Large intestine (tissue), 12 donors: ENCODE data around the gene ZNF559. TPM values are rescaled to one million over a fixed set of nuclear protein-coding genes. Genes with fewer than 3 reads are reported as not detected.
"Not testable (repeated sequence)": the region's sequence is repeated elsewhere in the genome, so short reads cannot be mapped to it uniquely, and the experiment has no call there.

Experiments
- DNase-seq, 2 donors: peaks; one replicate each; pipeline versions ENCODE4 v3.0.0 to v3.0.0-alpha.2; 2013
- H3K27ac ChIP-seq: one replicate; pipeline ENCODE4 v1.5.1; 2013; ENCODE audit warnings: low read length
- H3K27me3 ChIP-seq: 2 replicates; pipeline ENCODE4 v1.6.1; 2013; ENCODE audit warnings: low read length; ENCODE audit not compliant: control insufficient read depth, insufficient read depth
- H3K36me3 ChIP-seq: 2 replicates; pipeline ENCODE4 v1.6.1; 2013; ENCODE audit warnings: low read length; ENCODE audit not compliant: control insufficient read depth, insufficient read depth
- H3K4me1 ChIP-seq: one replicate; pipeline ENCODE4 v1.6.1; 2013; ENCODE audit warnings: low read length; ENCODE audit not compliant: control insufficient read depth, insufficient read depth
- H3K4me3 ChIP-seq: one replicate; pipeline ENCODE4 v1.5.1; 2013; ENCODE audit warnings: low read length
- H3K9me3 ChIP-seq: one replicate; pipeline ENCODE4 v1.6.1; 2013; ENCODE audit warnings: mild to moderate bottlenecking, low read depth, low read length, moderate library complexity; ENCODE audit not compliant: control insufficient read depth
- WGBS: methylation state at CpG from one replicate; pipeline ENCODE4 v1.1.5; 2013; ENCODE audit warnings: low lambda C conversion rate; ENCODE audit not compliant: insufficient coverage; 5-methylcytosine and 5-hydroxymethylcytosine counted together
- long read RNA-seq, 11 donors: transcript quantifications; one replicate each; lab custom pipeline, GENCODE V29; 2026
- polyA plus RNA-seq: library from polyadenylated mRNA; unstranded; fragments of 120-200 nt; gene quantifications from one replicate; pipeline ENCODE4 v1.2.1, GENCODE V29; 2013

ZNF559 gene
- 9.7 TPM for polyA plus RNA-seq
- long read RNA-seq, donor 1, partial matches to known transcripts = 0 of 4 reads
- long read RNA-seq, donor 1, other reads (novel, unspliced or antisense) = 0 of 4 reads
- long read RNA-seq, donor 2 = 0 reads
- long read RNA-seq, donor 3 = 0 reads
- long read RNA-seq, donor 4 = 0 reads
- long read RNA-seq, donor 5, partial matches to known transcripts = 0 of 1 reads
- long read RNA-seq, donor 5, other reads (novel, unspliced or antisense) = 0 of 1 reads
- long read RNA-seq, donor 6 = 0 reads
- long read RNA-seq, donor 7, partial matches to known transcripts = 0 of 2 reads
- long read RNA-seq, donor 7, other reads (novel, unspliced or antisense) = 0 of 2 reads
- long read RNA-seq, donor 8, partial matches to known transcripts = 0 of 1 reads
- long read RNA-seq, donor 8, other reads (novel, unspliced or antisense) = 0 of 1 reads
- long read RNA-seq, donor 9, partial matches to known transcripts = 0 of 1 reads
- long read RNA-seq, donor 9, other reads (novel, unspliced or antisense) = 0 of 1 reads
- long read RNA-seq, donor 10, partial matches to known transcripts = 0 of 4 reads
- long read RNA-seq, donor 10, other reads (novel, unspliced or antisense) = 0 of 4 reads
- long read RNA-seq, donor 11, partial matches to known transcripts = 8 of 9 reads
- long read RNA-seq, donor 11, other reads (novel, unspliced or antisense) = 0 of 9 reads

GRCh38 chr19:9323919-9324583, at the start of gene ZNF559:
Gene ZNF559, plus strand, starts transcription at chr19:9324179. Its CDS starts 14,371 bp downstream, at chr19:9338550.
- H3K27me3 ChIP-seq = no peaks in the 10 kb centered on the region
- H3K36me3 ChIP-seq = peaks cover 3% of the 10 kb centered on the region
- H3K4me1 ChIP-seq = no peaks in the 10 kb centered on the region
- DNase-seq = peak; percentile 93 to 95
- H3K27ac ChIP-seq = peak within 1 kb of the TSS; percentile 95
- peaks cover 24% of the 10 kb centered on the region for H3K9me3 ChIP-seq
- H3K4me3 ChIP-seq = peak within 1 kb of the TSS; percentile 88
- 0% methylated on average over 1 of the region's 48 CpGs for WGBS

GRCh38 chr19:9283485-9283884, 40.5 kb upstream of the ZNF559 start:
- H3K4me1 ChIP-seq, H3K27me3 ChIP-seq, H3K36me3 ChIP-seq, H3K9me3 ChIP-seq, DNase-seq, H3K4me3 ChIP-seq, H3K27ac ChIP-seq: not testable (repeated sequence)
- no CpG with 5 or more reads among the region's 38 CpGs for WGBS

DNA sequence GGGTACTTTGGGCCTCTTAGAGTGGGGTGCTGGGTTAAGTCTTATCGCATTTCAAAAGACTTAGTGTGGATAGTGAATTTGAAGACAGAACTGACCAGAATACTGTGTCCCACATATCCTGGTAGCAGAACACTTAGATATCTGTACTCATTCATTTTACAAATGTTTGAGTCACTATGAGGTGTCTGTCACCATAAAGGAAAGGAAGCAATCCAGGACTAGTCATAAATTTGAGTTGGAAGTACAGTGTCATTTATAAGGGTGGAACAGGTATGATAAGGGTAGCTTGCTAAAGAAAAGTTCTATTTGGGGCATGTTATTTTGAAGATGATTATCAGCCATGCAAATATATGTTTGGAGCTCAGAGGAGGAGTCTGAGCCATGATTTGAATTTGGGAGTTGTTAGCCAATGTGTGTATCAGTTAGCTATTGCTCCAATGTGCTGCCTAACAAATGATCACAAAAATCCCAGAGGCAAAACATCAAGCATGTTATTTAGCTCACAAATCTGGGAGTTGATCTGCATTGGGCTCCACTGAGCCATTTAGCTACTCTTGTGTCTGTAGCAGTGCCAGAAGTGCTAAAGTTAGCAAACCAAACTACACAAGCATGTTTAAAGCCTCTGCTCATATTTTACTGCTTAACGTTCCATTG, 34.6 kb upstream of the ZNF559 start:
- no peak overlapping the region for H3K4me3 ChIP-seq
- WGBS = no CpG with 5 or more reads among the region's 2 CpGs
- peaks cover 2% of the 10 kb centered on the region for H3K36me3 ChIP-seq
- H3K27ac ChIP-seq = no peak overlapping the region
- no peak for DNase-seq
- H3K9me3 ChIP-seq = peaks cover 15% of the 10 kb centered on the region
- no peaks in the 10 kb centered on the region for H3K4me1 ChIP-seq
- no peaks in the 10 kb centered on the region for H3K27me3 ChIP-seq

GRCh38 chr19:9295411-9295849, 28.5 kb upstream of the ZNF559 start:
- DNase-seq = no peak
- peaks cover 25% of the 10 kb centered on the region for H3K36me3 ChIP-seq
- no peak overlapping the region for H3K4me3 ChIP-seq
- no peak overlapping the region for H3K27ac ChIP-seq
- no peaks in the 10 kb centered on the region for H3K27me3 ChIP-seq
- no peaks in the 10 kb centered on the region for H3K4me1 ChIP-seq
- H3K9me3 ChIP-seq = peaks cover 28% of the 10 kb centered on the region
- no CpG with 5 or more reads among the region's 4 CpGs for WGBS

- Histone ChIP-seq H3K36me3 (peaks cover 33% of the 10 kb centered on the region), H3K27ac (no peak overlapping the region), H3K9me3 (peaks cover 28% of the 10 kb centered on the region), H3K27me3 (no peaks in the 10 kb centered on the region), H3K4me1 (no peaks in the 10 kb centered on the region), H3K4me3 (no peak overlapping the region)
- DNase-seq = no peak
- WGBS = no CpG with 5 or more reads among the region's 2 CpGs
Measured at GRCh38 chr19:9296336-9296735, 27.6 kb upstream of the ZNF559 start.

GRCh38 chr19:9306443-9306842, 17.5 kb upstream of the ZNF559 start:
- H3K4me3 ChIP-seq = no peak overlapping the region
- H3K36me3 ChIP-seq = peaks cover 21% of the 10 kb centered on the region
- H3K4me1 ChIP-seq = peaks cover 4% of the 10 kb centered on the region
- H3K27ac ChIP-seq = no peak overlapping the region
- no CpG with 5 or more reads among the region's 1 CpG for WGBS
- H3K27me3 ChIP-seq = no peaks in the 10 kb centered on the region
- peaks cover 2% of the 10 kb centered on the region for H3K9me3 ChIP-seq
- no peak for DNase-seq

- peaks cover 4% of the 10 kb centered on the region for H3K4me1 ChIP-seq
- peaks cover 2% of the 10 kb centered on the region for H3K9me3 ChIP-seq
- H3K36me3 ChIP-seq = peaks cover 7% of the 10 kb centered on the region
- no peak overlapping the region for H3K27ac ChIP-seq
- 67% methylated on average over 1 of the region's 10 CpGs for WGBS
- H3K27me3 ChIP-seq = no peaks in the 10 kb centered on the region
- H3K4me3 ChIP-seq = no peak overlapping the region
- DNase-seq = no peak
Measured at GRCh38 chr19:9308091-9308770, 15.7 kb upstream of the ZNF559 start.

DNA sequence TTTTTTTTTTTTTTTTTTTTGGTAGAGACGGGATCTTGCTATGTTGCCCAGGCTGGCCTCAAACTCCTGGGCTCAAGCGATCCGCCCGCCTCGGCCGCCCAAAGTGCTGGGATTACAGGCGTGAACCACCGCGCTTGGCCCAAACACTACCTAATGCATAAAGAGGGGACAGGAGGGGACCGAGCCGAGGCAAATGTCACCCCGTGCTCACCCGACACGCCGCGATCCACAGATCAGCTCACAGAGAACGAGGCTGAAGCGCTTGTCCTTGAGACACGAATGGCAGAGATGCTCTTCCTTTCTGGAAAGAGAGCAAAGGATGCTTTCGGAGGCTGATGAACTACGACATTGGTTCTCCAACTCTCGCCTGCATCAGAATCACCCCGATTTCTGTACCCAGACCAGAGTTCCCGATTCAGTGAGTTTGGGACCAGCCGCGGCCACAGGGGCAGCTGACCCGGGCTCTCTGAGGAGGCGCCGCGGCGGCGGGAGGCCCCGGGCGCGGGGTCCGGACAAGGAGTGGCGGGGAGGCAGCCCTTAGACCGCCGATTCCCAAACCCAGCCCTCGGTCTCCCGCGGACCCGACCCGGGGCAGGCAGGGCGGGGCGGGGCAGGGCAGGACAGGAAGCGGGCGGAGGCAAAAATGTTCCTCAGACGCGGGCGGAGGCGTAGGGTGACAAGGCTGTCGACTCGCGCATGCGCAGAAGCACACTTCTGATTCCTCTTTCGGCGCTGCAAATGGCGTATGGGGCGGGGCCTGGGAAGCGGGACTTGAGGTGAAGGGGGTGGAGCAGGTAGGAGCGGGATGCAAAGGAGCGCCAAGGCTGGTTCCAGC, 14.6 kb upstream of the ZNF559 start, which contains the start of gene ZNF699:
Gene ZNF699 (minus strand): TSS at position 700 of the 835 bp plus-strand sequence. CDS start 4,719 bp downstream, outside the sequence.
- peak within 1 kb of the TSS; percentile 57 for H3K4me3 ChIP-seq
- peak within 1 kb of the TSS; percentile 76 for H3K27ac ChIP-seq
- DNase-seq = peak; percentile 97
- WGBS = no CpG with 5 or more reads among the region's 63 CpGs
- H3K36me3 ChIP-seq = peaks cover under 1% of the 10 kb centered on the region
- H3K4me1 ChIP-seq = peaks cover 4% of the 10 kb centered on the region
- no peaks in the 10 kb centered on the region for H3K9me3 ChIP-seq
- no peaks in the 10 kb centered on the region for H3K27me3 ChIP-seq

DNA sequence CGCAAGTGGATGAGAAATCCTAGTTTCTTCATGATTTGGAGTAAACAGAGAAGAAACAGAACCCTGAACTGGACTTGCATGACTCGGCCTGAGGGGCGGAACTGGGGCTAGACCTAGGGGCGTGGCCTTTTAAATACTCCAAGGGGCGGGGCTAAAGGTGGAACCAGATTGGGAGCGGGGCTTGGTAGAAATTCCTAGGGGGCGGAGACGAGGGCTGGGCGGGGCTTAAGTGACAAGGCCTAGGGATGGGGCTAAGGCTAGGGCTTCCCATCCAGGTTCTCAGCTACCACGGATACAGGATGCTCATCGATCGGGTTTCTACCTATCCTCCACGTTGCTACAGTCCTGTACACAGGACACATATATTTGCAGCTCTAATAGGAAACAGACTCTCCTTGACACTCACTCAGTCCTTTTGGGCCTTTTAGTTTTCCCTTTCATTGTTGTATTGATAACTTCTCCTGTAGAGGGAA, 14.0 kb upstream of the ZNF559 start:
- DNase-seq = no peak

More for the DNA sequence above, 14.0 kb upstream of the ZNF559 start:
- H3K27ac ChIP-seq = peak overlapping the region; percentile 76
- 0% methylated on average over 1 of the region's 13 CpGs for WGBS
- H3K4me1 ChIP-seq = peaks cover 4% of the 10 kb centered on the region
- no peaks in the 10 kb centered on the region for H3K36me3 ChIP-seq
- peak overlapping the region; percentile 57 for H3K4me3 ChIP-seq
- H3K27me3 ChIP-seq = no peaks in the 10 kb centered on the region
- no peaks in the 10 kb centered on the region for H3K9me3 ChIP-seq
